Muscle layer of colon (tissue), 2 donors: ENCODE results near the gene AHCTF1.

Experiments used
- H3K27ac ChIP-seq: one replicate; pipeline ENCODE4 v1.7.0; 2013; ENCODE audit warnings: low read depth, mild to moderate bottlenecking, low read length, moderate library complexity
- H3K27me3 ChIP-seq, 2 donors: one replicate each; pipeline ENCODE4 v1.7.0; 2013; ENCODE audit warnings: low read length in 2 of 2, mild to moderate bottlenecking in 2 of 2; ENCODE audit not compliant: insufficient read depth in 2 of 2, control insufficient read depth in 1 of 2
- H3K36me3 ChIP-seq: one replicate; pipeline ENCODE4 v1.7.0; 2013; ENCODE audit warnings: mild to moderate bottlenecking, low read length; ENCODE audit not compliant: insufficient read depth
- H3K4me1 ChIP-seq: one replicate; pipeline ENCODE4 v1.7.0; 2013; ENCODE audit warnings: mild to moderate bottlenecking, low read length; ENCODE audit not compliant: insufficient read depth
- H3K4me3 ChIP-seq, 2 donors: one replicate each; pipeline ENCODE4 v1.7.0; 2013; ENCODE audit warnings: low read length in 2 of 2, low read depth in 1 of 2, mild to moderate bottlenecking in 1 of 2, moderate library complexity in 1 of 2
- H3K9ac ChIP-seq: one replicate; pipeline ENCODE4 v1.7.0; 2013; ENCODE audit warnings: low read length
- H3K9me3 ChIP-seq: one replicate; pipeline ENCODE4 v1.7.0; 2013; ENCODE audit warnings: mild to moderate bottlenecking, low read length
- donor health status: abdominal sarcoma.
- donor health status: Adenocarcinoma of cecum.

AHCTF1 gene

DNA sequence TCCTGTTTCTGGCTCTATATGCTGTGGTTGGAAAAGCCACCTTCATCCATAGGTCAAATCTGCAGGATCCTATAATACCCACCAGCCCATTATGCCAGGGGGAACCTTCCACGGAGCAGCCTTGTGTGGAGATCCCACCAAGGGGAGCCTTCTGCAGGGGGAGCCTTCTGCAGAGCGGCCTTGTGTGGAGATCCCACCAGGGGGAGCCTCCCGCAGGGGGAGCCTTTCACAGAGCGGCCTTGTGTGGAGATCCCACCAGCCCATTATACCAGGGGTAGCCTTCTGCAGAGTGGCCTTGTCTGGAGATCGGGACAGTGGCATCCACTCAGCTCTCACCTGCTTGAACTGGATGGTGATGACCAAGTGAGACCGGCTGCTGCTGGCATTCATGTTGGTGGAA, 122.3 kb downstream of the AHCTF1 start:
- no peak overlapping the region for H3K4me3 ChIP-seq
- H3K4me1 ChIP-seq = no peaks in the 10 kb centered on the region
- H3K9ac ChIP-seq = no peak overlapping the region
- H3K36me3 ChIP-seq = no peaks in the 10 kb centered on the region
- H3K9me3 ChIP-seq = no peaks in the 10 kb centered on the region
- no peaks in the 10 kb centered on the region for H3K27me3 ChIP-seq
- no peak overlapping the region for H3K27ac ChIP-seq

DNA sequence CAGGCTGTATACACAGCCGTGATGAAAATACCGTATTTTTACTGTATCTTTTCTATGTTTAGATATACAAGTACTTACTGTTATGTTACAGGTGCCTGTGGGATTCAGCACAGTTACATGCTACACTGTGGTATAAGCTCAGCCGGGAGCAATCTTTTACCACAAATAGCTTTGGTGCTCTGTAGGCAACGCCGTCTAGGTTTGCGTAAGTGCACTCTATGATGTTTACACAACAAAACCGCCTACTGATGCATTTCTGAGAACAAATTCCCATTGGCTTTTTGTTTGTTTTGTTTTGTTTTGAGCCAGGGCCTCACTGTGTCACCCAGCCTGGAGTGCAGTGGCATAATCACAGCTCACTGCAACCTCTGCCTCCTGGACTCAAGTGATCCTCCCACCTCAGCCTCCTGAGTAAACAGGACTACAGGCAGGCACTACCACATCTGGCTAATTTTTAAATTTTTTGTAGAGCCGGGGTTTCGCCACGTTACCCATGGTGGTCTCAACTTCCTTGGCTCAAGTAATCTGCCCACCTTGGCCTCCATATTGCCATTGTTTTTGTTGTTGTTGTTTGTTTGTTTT, 126.5 kb downstream of the AHCTF1 start:
- no peak overlapping the region for H3K4me3 ChIP-seq
- no peaks in the 10 kb centered on the region for H3K9me3 ChIP-seq
- no peak overlapping the region for H3K9ac ChIP-seq
- no peaks in the 10 kb centered on the region for H3K36me3 ChIP-seq
- no peak overlapping the region for H3K27ac ChIP-seq
- H3K4me1 ChIP-seq = no peaks in the 10 kb centered on the region
- no peaks in the 10 kb centered on the region for H3K27me3 ChIP-seq

DNA sequence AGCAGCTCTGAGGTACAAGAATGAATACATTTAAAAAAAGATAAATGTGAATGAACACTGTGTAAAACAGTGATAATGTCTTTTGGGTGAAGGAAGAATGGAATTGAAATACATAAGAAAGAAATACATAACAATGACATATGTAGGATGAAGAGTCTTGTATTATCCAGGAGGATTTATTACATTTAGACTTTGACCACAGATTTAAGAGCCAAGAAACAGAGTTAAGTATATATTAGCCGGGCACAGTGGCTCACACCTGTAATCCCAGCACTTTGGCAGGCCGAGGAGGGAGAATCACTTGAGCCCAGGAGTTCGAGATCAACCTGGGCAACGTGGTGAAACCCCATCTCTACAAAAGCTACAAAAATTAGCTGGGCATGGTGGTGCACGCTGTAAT, 127.9 kb downstream of the AHCTF1 start:
- Histone ChIP-seq H3K9me3 (no peaks in the 10 kb centered on the region), H3K27me3 (no peaks in the 10 kb centered on the region), H3K36me3 (no peaks in the 10 kb centered on the region), H3K4me3 (no peak overlapping the region), H3K27ac (no peak overlapping the region), H3K4me1 (no peaks in the 10 kb centered on the region), H3K9ac (no peak overlapping the region)

DNA sequence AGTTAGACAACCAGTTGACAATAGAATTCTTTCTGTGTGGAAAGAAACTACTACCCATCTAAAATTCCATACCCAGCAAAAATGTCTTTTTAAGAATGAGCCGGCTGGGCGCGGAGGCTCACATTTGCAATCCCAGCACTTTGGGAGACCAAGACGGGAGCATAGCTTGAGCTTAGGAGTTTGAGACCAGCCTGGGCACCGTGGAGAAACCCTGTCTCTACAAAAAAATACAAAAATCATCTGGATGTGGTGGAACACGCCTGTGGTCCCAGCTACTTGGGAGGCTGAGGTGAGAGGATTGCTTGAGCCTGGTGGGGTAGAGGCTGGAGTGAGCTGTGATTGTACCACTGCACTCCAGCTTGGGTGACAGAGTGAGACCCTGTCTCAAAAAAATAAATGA, 128.4 kb downstream of the AHCTF1 start:
- Histone ChIP-seq H3K27ac (no peak overlapping the region), H3K9me3 (no peaks in the 10 kb centered on the region), H3K36me3 (no peaks in the 10 kb centered on the region)

DNA sequence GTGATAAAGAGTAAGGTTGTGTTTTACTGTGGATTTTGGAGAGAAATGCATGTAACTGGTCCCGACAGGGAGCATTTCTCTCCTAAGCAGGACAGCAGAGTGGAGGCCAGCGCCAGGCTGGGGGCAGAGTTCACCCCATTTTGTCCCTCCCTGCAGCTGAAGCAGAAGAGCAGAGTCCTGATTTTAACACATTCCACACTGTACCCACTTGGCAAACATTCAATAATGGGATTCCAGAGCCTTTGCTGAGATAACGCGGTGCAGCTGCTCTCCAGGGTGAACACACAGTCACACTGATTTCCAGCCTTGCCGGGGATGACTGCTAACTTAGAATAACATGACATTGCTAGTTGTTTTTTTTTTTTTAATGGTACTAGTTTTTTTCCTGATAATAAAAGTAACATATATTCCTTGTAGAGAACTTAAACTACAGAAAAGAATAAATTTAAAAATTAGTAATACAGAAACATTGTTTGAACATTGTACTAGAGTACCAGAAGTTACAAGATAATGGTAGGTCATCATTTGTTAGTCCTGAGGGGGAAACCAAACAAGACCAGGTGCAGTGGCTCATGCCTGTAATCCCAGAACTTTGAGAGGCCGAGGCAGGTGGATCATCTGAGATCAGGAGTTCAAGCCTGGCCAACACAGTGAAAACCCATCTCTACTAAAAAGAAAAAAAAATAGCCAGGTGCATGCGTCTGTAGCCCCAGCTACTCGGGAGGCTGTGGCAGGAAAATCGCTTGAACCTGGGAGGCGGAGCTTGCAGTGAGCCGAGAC, 130.3 kb downstream of the AHCTF1 start:
- Histone ChIP-seq H3K27me3 (no peaks in the 10 kb centered on the region), H3K9ac (no peak overlapping the region), H3K4me1 (no peaks in the 10 kb centered on the region), H3K4me3 (no peak overlapping the region), H3K27ac (no peak overlapping the region), H3K9me3 (no peaks in the 10 kb centered on the region), H3K36me3 (no peaks in the 10 kb centered on the region)

More for the DNA sequence above, 128.4 kb downstream of the AHCTF1 start:
- no peaks in the 10 kb centered on the region for H3K27me3 ChIP-seq
- no peak overlapping the region for H3K9ac ChIP-seq
- no peak overlapping the region for H3K4me3 ChIP-seq
- no peaks in the 10 kb centered on the region for H3K4me1 ChIP-seq

DNA sequence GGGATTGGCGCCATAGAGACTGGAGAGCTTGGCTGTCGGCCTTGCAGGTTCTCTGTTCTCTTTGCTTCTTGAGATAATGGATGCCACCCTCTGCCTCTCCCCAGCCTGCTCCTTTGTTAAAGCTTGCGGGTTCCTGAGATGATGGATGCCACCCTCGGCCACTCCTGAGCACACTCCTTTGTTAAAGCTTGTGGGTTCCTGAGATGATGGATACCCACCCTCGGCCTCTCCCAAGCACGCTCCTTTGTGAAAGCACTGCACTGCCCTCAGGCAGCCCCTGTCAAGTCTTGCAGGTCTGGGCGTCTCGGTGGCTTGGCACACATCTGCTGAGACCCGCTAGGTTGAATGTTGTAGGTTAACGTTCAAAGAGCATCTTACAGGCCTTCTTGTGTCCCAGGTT, 131.0 kb downstream of the AHCTF1 start:
- no peak overlapping the region for H3K9ac ChIP-seq
- no peak overlapping the region for H3K4me3 ChIP-seq
- no peak overlapping the region for H3K27ac ChIP-seq
- peaks cover 0 to 1% of the 10 kb centered on the region in 2 donors for H3K27me3 ChIP-seq
- no peaks in the 10 kb centered on the region for H3K4me1 ChIP-seq
- no peaks in the 10 kb centered on the region for H3K9me3 ChIP-seq
- H3K36me3 ChIP-seq = no peaks in the 10 kb centered on the region

DNA sequence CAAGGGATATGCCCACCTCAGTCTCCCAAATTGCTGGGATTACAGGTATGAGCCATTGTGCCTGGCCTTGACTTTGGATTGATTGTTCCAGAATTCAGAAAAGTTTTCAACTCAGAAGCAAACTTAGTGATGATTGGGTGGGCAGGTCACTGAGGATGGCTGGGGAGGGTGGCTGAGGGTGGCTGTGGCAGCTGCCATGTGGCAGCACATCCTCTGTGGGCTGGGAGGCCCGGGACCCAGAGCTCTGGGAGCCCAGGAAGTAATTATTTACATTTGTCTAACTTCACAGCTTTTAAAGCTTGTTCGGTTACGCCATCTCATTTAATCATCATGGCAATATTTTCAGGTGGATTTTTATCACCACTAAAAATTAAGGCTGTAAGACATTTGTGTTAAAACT, 131.4 kb downstream of the AHCTF1 start:
- no peak overlapping the region for H3K27ac ChIP-seq
- peaks cover 0 to 5% of the 10 kb centered on the region in 2 donors for H3K27me3 ChIP-seq
- H3K9ac ChIP-seq = no peak overlapping the region

DNA sequence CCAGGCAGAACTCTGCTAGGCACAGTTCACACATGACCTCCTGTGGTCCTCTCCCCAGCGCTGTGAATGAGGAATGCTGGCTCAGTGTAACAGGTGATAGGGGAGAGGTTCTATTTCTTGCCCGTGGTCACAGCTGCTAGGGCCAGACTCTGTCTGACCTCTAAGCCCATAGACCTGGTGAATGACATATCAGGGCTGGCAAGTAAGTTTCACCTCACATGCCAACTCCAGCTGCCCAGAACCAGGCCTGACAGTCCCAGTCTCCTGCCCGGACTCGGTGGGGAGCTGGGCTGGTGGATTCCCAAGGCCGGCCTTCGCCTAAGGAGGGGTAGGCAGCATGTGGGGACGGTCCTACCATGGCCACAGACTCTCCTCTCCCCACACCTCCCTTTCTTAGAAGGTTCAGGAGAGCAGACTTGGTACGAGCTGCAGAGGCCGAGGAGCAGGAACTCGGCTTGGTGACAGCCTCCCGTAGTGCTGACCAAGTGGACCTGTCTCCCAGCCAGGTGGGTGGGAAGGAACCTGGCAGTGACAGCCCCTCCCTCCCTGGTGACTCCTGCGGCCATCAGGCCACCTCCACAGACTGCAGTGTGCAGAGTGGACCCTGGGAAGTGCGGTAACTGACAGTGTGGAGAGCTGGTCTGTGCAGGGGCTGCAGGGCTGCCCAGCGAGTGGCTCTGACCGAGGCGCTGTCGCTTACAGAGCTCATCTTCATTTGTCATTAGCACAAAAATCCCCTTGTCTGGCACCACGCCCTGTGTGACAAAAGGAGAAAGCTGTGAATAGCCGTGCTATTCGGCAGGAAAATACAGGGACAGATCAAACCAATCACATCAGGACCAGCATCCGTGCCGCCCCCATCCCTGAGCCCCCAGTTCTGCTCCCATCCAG, 132.9 kb downstream of the AHCTF1 start:
- peaks cover 7% of the 10 kb centered on the region for H3K4me1 ChIP-seq
- peaks cover 0 to 11% of the 10 kb centered on the region in 2 donors for H3K27me3 ChIP-seq
- no peaks in the 10 kb centered on the region for H3K36me3 ChIP-seq
- no peak overlapping the region for H3K4me3 ChIP-seq
- H3K9ac ChIP-seq = no peak overlapping the region
- no peak overlapping the region for H3K27ac ChIP-seq
- no peaks in the 10 kb centered on the region for H3K9me3 ChIP-seq

More for the DNA sequence above, 131.4 kb downstream of the AHCTF1 start:
- no peaks in the 10 kb centered on the region for H3K36me3 ChIP-seq
- H3K4me3 ChIP-seq = no peak overlapping the region
- H3K4me1 ChIP-seq = no peaks in the 10 kb centered on the region
- H3K9me3 ChIP-seq = no peaks in the 10 kb centered on the region

DNA sequence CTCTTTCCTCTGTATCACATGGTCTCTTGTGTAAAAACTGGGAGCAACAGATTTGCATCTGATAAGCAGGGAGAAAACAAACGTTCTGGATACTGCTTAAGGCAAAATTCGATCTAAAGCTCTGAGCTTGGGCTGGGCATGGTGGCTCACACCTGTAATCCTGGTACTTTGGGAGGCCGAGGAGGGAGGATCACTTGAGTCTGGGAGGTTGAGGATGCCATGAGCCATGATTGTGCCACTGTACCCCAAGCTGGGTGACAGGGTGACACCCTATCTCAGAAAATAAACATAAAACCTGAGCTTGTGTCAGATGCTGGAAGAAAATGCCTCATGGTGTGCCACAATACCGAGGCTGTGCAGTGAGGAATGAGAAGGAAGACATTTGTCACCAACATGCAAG, 133.6 kb downstream of the AHCTF1 start:
- Histone ChIP-seq H3K36me3 (no peaks in the 10 kb centered on the region), H3K27ac (no peak overlapping the region), H3K4me1 (peaks cover 7% of the 10 kb centered on the region), H3K9ac (no peak overlapping the region), H3K4me3 (no peak overlapping the region), H3K27me3 (peaks cover 0 to 14% of the 10 kb centered on the region in 2 donors), H3K9me3 (no peaks in the 10 kb centered on the region)

DNA sequence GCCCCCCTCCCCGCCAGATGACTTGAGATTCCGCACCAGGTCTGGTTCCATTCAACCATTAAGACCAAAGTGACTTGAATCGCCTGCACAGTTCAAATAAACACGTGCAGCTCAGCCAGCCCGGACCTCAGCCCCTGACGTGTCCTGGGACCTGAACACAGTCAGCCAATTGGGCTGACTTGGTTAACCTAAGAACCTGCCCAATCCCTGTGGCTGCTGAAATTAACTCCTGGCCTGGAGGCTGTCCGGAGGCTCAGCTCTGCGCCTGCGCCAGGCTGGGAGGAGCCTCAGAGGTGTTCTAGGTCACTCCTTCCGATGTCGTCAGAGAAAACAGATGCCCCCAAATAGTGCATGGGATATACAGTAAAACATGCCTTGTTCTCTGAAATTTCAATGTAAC, 134.2 kb downstream of the AHCTF1 start:
- Histone ChIP-seq H3K9me3 (no peaks in the 10 kb centered on the region), H3K4me3 (no peak overlapping the region), H3K9ac (no peak overlapping the region), H3K27me3 (peaks cover 0 to 20% of the 10 kb centered on the region in 2 donors), H3K4me1 (peaks cover 7% of the 10 kb centered on the region), H3K27ac (no peak overlapping the region), H3K36me3 (no peaks in the 10 kb centered on the region)

DNA sequence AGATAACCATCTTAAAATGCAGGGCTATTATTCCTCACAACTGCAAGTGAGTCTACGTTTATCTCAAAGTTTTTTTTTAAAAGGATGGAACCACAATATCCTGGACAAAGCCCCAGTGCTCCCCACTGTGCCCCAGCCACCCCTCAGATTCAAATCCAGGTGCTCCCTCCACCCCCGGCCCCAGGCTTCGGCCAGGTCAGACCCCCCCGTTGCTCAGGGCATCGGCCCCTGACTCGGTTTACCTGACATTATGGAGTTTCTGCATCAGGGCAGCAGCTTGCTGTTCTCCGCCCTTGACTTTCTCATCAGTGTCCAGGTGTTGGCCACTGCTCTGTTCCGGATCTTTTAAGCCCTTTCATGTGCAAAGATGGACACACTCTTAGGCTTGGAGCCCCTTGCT, 134.6 kb downstream of the AHCTF1 start:
- Histone ChIP-seq H3K27me3 (peaks cover 0 to 22% of the 10 kb centered on the region in 2 donors), H3K9ac (no peak overlapping the region), H3K36me3 (no peaks in the 10 kb centered on the region), H3K27ac (no peak overlapping the region), H3K4me1 (peaks cover 7% of the 10 kb centered on the region), H3K4me3 (no peak overlapping the region), H3K9me3 (no peaks in the 10 kb centered on the region)
